ENCODE data around the gene ZBTB20. TPM values are rescaled to one million over a fixed set of nuclear protein-coding genes. Genes with fewer than 3 reads are reported as not detected.

ZBTB20 gene
- total and polyA plus RNA-seq, 2 of the 4 experiments (the other 2 are of a cell fraction), result 0.75 to 14.7 TPM

DNA sequence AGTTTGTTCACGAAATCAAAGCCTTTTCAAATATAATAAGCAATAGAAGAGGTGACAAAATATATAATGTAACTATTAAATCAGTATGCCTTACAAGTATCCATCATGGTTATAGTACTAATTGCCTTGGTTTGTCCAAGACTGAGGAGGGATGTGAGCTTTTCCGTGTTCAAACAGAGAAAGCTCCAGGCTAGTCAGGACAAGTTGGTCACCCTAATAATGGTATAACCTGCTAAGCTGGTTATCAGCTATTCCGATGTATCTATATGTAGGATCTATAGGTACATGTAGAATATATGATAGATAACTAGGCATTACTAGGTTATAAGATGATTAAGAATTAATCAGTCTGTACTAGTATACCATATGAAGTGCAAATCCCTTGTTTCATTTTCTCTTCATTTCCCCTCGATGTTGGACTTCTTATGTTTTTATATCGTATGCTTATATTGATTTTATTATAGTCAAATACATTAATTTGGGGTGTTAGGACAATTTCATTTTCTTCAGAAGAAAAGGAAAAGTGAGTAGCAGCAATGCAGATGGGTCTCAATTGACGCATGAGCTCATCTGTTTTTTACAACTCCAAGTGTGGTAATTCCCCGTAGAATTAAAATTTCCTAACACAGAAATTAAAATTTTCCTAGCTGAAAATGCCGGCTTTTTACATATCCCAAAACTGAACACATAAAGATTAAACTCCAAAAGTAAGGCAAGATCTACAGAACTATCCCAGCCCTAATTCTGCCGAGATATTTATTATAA is 434.2 kb downstream of the ZBTB20 start:
- Histone ChIP-seq H2BK20ac (ENCODE audit: low read depth, low read length) (no peak overlapping the region), H4K5ac (ENCODE audit: low read depth, low read length) (no peak overlapping the region), H3K27ac (ENCODE audit: insufficient read depth, low read length) (no peak overlapping the region), H4K8ac (ENCODE audit: low read depth in 2 of 2, low read length in 2 of 2) (no peak overlapping the region), H3K14ac (replicated peaks; ENCODE audit: low read depth, low read length) (no peak overlapping the region), H3K36me3 (ENCODE audit: control insufficient read depth, insufficient read depth, low read length) (no peaks in the 10 kb centered on the region), H2BK15ac (ENCODE audit: low read depth, low read length) (no peak overlapping the region), H3K9me1 (ENCODE audit: insufficient read depth, low read length) (no peaks in the 10 kb centered on the region), H4K20me1 (ENCODE audit: insufficient read depth, low read length) (no peaks in the 10 kb centered on the region), H3K9me3 (ENCODE audit: control insufficient read depth, insufficient read depth, low read length) (no peaks in the 10 kb centered on the region), H2AK5ac (ENCODE audit: low read depth, low read length) (no peak overlapping the region), H2BK5ac (ENCODE audit: low read depth, low read length, poor library complexity, severe bottlenecking) (no peak overlapping the region), H3K23ac (ENCODE audit: low read depth, low read length) (no peak overlapping the region), H3K56ac (ENCODE audit: extremely low read depth, insufficient read depth, low read length) (no peak overlapping the region), H2BK120ac (ENCODE audit: low read depth, low read length) (no peak overlapping the region), H4K91ac (ENCODE audit: insufficient read depth, low read depth, low read length) (no peak overlapping the region), H2AK9ac (replicated peaks; ENCODE audit: low read depth, low read length, poor library complexity) (no peak overlapping the region), H3K4me2 (ENCODE audit: low read depth, low read length) (no peak overlapping the region), H3K79me1 (ENCODE audit: low read depth in 1 of 2, low read length in 2 of 2) (no peaks in the 10 kb centered on the region), H2AFZ (replicated peaks; ENCODE audit: low read length, poor library complexity) (no peak overlapping the region), H3K9ac (ENCODE audit: low read depth, low read length) (no peak overlapping the region), H3K18ac (ENCODE audit: low read depth, low read length) (no peak overlapping the region), H3K4ac (ENCODE audit: low read depth, low read length) (no peak overlapping the region), H3K4me1 (ENCODE audit: control insufficient read depth, insufficient read depth, low read length) (no peaks in the 10 kb centered on the region), H3K4me3 (ENCODE audit: insufficient read depth, low read depth, low read length) (no peak overlapping the region), H3K27me3 (ENCODE audit: control insufficient read depth, insufficient read depth, low read length) (no peaks in the 10 kb centered on the region)
- POLR2A ChIA-PET (ENCODE audit: unreplicated experiment), result no interaction called here
- no peak for DNase-seq
- 89% methylated on average over 3 of the region's 9 CpGs; no CpG with 5 or more reads in 1 of the 2 experiments for WGBS, 2 experiments (ENCODE audit: extremely low coverage in 2 of 2, insufficient read length in 1 of 2)
- no TSS peak for BruUV-seq (replicated peaks)
- intact Hi-C loops (cut with micrococcal nuclease), result no loop called here
- no peak for ATAC-seq (ENCODE audit: low read depth)
- dilution Hi-C loops (cut with HindIII; ENCODE audit: low sequenced_read_pairs, unreplicated experiment), result no loop called here
- in situ Hi-C loops (cut with MboI; ENCODE audit: low sequenced_read_pairs), result no loop called here
- TF ChIP-seq RAD21 (IDR thresholded peaks at IDR 0.05; ENCODE audit: low read length) (no peak), MAFK (IDR thresholded peaks at IDR 0.05; ENCODE audit: low read depth, low read length) (no peak), BHLHE40 (IDR thresholded peaks at IDR 0.05; ENCODE audit: low read depth, low read length) (no peak), MAZ (IDR thresholded peaks at IDR 0.05; ENCODE audit: borderline replicate concordance, low read depth, low read length) (no peak), POLR2A (IDR thresholded peaks at IDR 0.05; ENCODE audit: low read depth, low read length) (no peak), NFE2L2 (IDR thresholded peaks at IDR 0.05; ENCODE audit: low read depth, low read length) (no peak), CTCF (conservative IDR thresholded peaks at IDR 0.05; ENCODE audit: low read depth, low read length) (no peak), MXI1 (IDR thresholded peaks at IDR 0.05; ENCODE audit: borderline replicate concordance, low read depth, low read length) (no peak), CHD1 (IDR thresholded peaks at IDR 0.05; ENCODE audit: low read depth, low read length) (no peak), FOS (IDR thresholded peaks at IDR 0.05; ENCODE audit: low read depth, low read length) (no peak), CEBPB (IDR thresholded peaks at IDR 0.05; ENCODE audit: low read depth, low read length) (no peak), RCOR1 (IDR thresholded peaks at IDR 0.05; ENCODE audit: insufficient replicate concordance, low read length) (no peak), SMC3 (IDR thresholded peaks at IDR 0.05; ENCODE audit: low read depth, low read length) (no peak)
- CTCF ChIA-PET, result interaction anchor here (1.3 kb wide), 1 partner anchor 55 kb away, joined by 3 read pairs; no protein-coding TSS in a partner anchor

Data from IMR-90 (cell line).